Measurements from ENCODE around the gene CYTH1.

Gene CYTH1

DNA sequence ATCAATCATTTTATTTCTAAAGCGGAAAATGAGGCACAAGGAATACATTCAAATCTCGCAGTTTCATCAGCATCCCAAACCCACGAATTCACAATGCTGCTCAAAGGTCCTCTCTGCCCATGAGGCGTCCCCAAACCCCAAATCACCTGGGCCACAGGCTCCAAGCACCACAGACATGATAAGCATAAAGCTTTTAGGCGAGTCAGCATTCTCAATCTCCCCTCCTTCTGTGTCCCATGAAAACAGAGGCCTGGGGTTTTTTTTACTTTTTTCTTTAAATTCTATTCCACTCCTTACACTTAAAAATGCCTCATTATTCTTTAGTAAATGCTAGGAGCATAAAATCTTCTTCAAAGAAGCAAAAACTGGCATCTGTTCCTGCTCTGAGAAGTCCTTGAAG, 55.0 kb downstream of the CYTH1 start:
- TF ChIP-seq, protein P1, sequence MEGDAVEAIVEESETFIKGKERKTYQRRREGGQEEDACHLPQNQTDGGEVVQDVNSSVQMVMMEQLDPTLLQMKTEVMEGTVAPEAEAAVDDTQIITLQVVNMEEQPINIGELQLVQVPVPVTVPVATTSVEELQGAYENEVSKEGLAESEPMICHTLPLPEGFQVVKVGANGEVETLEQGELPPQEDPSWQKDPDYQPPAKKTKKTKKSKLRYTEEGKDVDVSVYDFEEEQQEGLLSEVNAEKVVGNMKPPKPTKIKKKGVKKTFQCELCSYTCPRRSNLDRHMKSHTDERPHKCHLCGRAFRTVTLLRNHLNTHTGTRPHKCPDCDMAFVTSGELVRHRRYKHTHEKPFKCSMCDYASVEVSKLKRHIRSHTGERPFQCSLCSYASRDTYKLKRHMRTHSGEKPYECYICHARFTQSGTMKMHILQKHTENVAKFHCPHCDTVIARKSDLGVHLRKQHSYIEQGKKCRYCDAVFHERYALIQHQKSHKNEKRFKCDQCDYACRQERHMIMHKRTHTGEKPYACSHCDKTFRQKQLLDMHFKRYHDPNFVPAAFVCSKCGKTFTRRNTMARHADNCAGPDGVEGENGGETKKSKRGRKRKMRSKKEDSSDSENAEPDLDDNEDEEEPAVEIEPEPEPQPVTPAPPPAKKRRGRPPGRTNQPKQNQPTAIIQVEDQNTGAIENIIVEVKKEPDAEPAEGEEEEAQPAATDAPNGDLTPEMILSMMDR (conservative IDR thresholded peaks at IDR 0.05; ENCODE audit: control insufficient read depth, insufficient read depth, low read depth, low read length), result no peak
- no peak overlapping the region for H3K4me3 ChIP-seq (ENCODE audit: control insufficient read depth, low read depth, low read length)

DNA sequence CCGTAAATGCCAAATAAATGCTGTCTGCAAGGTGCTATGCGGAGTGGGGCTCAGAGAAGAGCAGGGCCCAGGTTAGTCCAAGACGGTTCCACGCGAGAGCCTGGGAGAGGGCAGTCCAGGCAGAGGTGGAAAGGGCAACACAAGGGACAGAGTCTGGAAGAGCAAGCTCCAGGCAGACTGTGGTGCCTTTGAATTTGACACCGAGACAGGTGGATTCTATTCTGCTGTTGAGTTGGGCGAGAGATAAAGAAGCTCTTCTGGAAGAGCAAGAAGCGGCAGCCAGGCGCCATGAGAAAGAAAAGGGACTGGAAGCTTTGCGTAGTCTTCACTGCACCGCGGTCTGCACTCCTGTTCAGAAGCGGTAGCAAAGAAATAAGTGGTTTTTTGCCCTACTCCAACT, 55.6 kb downstream of the CYTH1 start:
- no peak overlapping the region for H3K4me3 ChIP-seq (ENCODE audit: control insufficient read depth, low read depth, low read length)
- no peak for DNase-seq (ENCODE audit: low read depth)
- TF ChIP-seq, protein P1 (conservative IDR thresholded peaks at IDR 0.05; ENCODE audit: control insufficient read depth, insufficient read depth, low read depth, low read length), result no peak

More for the DNA sequence above, 55.0 kb downstream of the CYTH1 start:
- no peak for DNase-seq (ENCODE audit: low read depth)

DNA sequence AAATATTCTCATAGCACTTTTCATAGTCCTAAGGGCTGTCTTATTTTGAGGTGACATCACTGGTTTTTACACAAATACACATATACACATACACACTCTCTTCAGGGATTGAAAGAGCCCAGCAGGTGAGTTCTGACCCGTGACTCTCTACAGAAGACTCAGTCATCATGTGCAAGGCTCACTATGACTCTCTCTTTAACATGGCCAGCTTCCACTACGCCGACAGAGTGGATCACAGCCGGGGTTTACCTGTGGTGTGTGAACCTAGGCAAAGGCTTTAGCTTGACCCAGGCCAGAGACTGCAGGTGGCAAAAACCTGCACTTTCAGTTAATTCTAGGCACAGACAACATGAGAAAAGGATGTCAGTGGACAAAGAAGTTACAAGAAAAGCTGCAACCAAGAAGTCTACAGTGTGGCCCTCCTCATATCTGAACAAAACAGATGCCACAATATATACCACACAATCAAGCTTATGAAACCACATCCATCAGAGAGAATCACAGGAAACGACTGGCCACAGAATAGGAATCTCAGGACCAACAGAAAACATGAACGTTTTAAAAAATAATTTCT, 56.5 kb downstream of the CYTH1 start:
- TF ChIP-seq, protein P1 (conservative IDR thresholded peaks at IDR 0.05; ENCODE audit: control insufficient read depth, insufficient read depth, low read depth, low read length), result no peak
- no peak for DNase-seq (ENCODE audit: low read depth)
- no peak overlapping the region for H3K4me3 ChIP-seq (ENCODE audit: control insufficient read depth, low read depth, low read length)

DNA sequence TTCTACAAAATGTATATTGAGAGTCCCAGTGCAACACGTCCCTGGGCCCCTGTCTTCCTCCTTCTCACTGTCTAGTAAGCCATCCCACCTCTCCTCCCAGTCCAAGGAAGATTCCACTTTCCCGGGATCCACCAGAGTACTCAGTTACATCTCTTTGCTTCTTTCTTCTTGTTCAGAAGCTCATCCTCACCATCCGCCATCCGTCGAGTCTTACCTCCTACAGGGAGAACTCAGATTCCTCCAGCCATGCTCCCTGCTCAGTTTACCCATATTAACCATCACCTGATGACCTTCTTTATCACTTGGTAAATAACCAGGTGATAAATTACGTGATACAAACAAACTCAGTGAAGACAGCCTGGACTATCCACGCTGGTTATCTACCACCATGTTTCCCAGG, 57.1 kb downstream of the CYTH1 start:
- no peak for DNase-seq (ENCODE audit: low read depth)
- H3K4me3 ChIP-seq (ENCODE audit: control insufficient read depth, low read depth, low read length), result no peak overlapping the region
- TF ChIP-seq, protein P1 (conservative IDR thresholded peaks at IDR 0.05; ENCODE audit: control insufficient read depth, insufficient read depth, low read depth, low read length), result no peak

DNA sequence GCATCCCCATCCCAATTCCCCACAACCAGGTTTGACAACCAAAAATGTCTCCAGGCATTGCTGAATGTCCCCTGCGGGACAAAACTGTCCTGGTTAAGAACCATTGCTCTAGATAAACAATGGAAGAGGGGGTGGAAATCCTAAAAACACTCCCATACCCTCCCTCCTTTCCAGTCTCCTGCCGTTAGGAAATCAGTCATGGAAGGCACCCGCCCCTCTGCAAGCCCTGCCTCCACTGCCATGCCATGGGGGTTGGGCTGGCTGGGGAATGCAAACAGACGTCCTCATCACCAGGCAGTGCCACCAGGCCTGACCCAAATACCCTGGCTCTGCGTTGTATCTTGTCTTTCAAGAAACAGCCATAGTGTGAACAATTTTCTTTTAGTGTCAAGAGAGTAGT, 57.5 kb downstream of the CYTH1 start:
- TF ChIP-seq, protein P1 (conservative IDR thresholded peaks at IDR 0.05; ENCODE audit: control insufficient read depth, insufficient read depth, low read depth, low read length), result no peak
- DNase-seq (ENCODE audit: low read depth), result no peak
- H3K4me3 ChIP-seq (ENCODE audit: control insufficient read depth, low read depth, low read length), result no peak overlapping the region

DNA sequence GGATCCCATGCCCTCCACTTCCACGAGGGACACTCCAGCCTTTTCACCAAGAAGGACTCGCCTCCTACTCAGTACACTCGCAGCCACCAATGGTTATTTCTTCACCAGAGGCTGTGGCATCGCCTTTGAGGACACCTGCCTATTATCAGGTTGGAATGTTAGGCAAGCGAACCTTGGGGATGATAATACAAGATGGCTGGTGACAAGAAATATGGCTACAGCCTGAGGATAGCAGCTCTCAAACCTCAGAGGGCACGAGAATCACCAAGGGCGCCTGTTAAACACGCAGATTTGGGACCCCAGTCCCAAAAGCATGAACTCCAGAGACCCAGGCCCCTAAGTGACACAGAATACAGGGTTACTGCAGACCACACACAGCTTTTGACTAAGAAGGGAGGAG, 58.1 kb downstream of the CYTH1 start:
- TF ChIP-seq, protein P1 (conservative IDR thresholded peaks at IDR 0.05; ENCODE audit: control insufficient read depth, insufficient read depth, low read depth, low read length), result no peak
- no peak for DNase-seq (ENCODE audit: low read depth)
- no peak overlapping the region for H3K4me3 ChIP-seq (ENCODE audit: control insufficient read depth, low read depth, low read length)
